ENCODE measurements around the gene TC2N.

DNA sequence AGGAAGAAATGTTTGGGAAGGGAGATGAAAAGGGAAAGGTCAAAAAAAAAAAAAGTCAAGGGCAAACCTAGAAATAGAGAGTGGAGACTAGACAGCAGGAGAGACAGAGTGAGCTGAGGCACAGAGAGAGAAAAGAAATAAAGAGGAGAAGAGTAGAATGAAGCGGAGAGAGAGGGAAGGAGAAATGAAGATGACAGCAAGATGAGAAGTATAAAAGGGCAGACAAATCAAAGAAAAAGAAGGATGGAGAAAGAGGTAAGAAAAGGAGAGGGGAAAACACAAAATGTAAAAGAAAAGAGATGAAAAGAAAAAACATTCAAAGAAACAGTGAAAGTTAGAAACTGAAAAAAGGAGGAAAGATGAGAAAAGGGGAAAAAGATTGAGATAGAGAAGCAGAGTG is 53.0 kb downstream of the TC2N start:
- TF ChIP-seq, protein P1, sequence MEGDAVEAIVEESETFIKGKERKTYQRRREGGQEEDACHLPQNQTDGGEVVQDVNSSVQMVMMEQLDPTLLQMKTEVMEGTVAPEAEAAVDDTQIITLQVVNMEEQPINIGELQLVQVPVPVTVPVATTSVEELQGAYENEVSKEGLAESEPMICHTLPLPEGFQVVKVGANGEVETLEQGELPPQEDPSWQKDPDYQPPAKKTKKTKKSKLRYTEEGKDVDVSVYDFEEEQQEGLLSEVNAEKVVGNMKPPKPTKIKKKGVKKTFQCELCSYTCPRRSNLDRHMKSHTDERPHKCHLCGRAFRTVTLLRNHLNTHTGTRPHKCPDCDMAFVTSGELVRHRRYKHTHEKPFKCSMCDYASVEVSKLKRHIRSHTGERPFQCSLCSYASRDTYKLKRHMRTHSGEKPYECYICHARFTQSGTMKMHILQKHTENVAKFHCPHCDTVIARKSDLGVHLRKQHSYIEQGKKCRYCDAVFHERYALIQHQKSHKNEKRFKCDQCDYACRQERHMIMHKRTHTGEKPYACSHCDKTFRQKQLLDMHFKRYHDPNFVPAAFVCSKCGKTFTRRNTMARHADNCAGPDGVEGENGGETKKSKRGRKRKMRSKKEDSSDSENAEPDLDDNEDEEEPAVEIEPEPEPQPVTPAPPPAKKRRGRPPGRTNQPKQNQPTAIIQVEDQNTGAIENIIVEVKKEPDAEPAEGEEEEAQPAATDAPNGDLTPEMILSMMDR (IDR thresholded peaks at IDR 0.05; ENCODE audit: low read length): no peak
- no peak for TF ChIP-seq EZH2 (optimal IDR thresholded peaks at IDR 0.05; ENCODE audit: low read depth, low read length)

Measured in MM.1S (cell line).